Testis (tissue), 5 donors: ENCODE results near the gene FAM219B. TPM values are rescaled to one million over a fixed set of nuclear protein-coding genes. Genes with fewer than 3 reads are reported as not detected.
A peak's percentile ranks its signal among the peaks of the same experiment; 100 is the strongest.

ENCODE experiments used
- DNase-seq: peaks from one replicate; pipeline ENCODE4 v3.0.0-alpha.2; 2019
- H3K27ac ChIP-seq, 2 donors: fragments of 200-600 bp; sonication (generic); one replicate each; pipeline ENCODE4 v1.5.1; 2019
- H3K27me3 ChIP-seq: fragments of 200-600 bp; sonication (generic); one replicate; pipeline ENCODE4 v1.5.1; 2019
- H3K36me3 ChIP-seq: fragments of 200-600 bp; sonication (generic); one replicate; pipeline ENCODE4 v1.5.1; 2017; ENCODE audit warnings: low read depth; ENCODE audit errors: missing control alignments
- H3K4me1 ChIP-seq: fragments of 200-600 bp; sonication (generic); one replicate; pipeline ENCODE4 v1.5.1; 2019
- H3K4me3 ChIP-seq, 2 donors: fragments of 200-600 bp; sonication (generic); one replicate each; pipeline ENCODE4 v1.5.1; 2017 to 2019
- H3K9me3 ChIP-seq: fragments of 200-600 bp; sonication (generic); one replicate; pipeline ENCODE4 v1.5.1; 2017
- CTCF ChIP-seq, 3 experiments: fragments of 450-650 bp in 2 of 3; fragments of 200-600 bp in 1 of 3; sonication (generic) in 1 of 3; IDR thresholded peaks; one replicate each; pipeline ENCODE4 v1.5.1; 2016 to 2019; ENCODE audit warnings: antibody characterized with exemption in 3 of 3, mild to moderate bottlenecking in 2 of 3, moderate library complexity in 1 of 3
- POLR2A ChIP-seq: fragments of 450-650 bp; IDR thresholded peaks from one replicate; pipeline ENCODE4 v1.6.1; 2017; ENCODE audit warnings: antibody characterized with exemption, mild to moderate bottlenecking, moderate library complexity
- WGBS, 2 donors: methylation state at CpG; one replicate each; pipeline ENCODE4 v1.1.5; 2018; 5-methylcytosine and 5-hydroxymethylcytosine counted together
- intact Hi-C: fragments of 100-400 bp; cut with DNase I; formaldehyde crosslinking; loops from one replicate; pipeline ENCODE4 v1.15.1; 2023; ENCODE audit warnings: low total_unique reads
- long read RNA-seq, 2 donors: transcript quantifications; one replicate each; lab custom pipeline, GENCODE V29; 2026
- polyA plus RNA-seq: library from polyadenylated mRNA; stranded (reverse); fragments of 350-450 nt; fragmentation: Illumina TruSeq; extraction: RNeasy Lipid Tissue Mini Kit (QIAGEN cat#74804); gene quantifications from one replicate; pipeline ENCODE4 v1.2.3, GENCODE V29; 2014; ENCODE audit warnings: low read depth, low replicate concordance; ENCODE audit not compliant: insufficient read depth
- total RNA-seq, 2 donors: library from RNA; depleted of rRNA; stranded (reverse); fragments of >200 nt; gene quantifications; one replicate each; pipeline ENCODE4 v1.2.3, GENCODE V29; 2016

Gene FAM219B
- total RNA-seq, result 10 to 100 TPM; 40.2 to 40.6 TPM
- 32.6 TPM for polyA plus RNA-seq
- long read RNA-seq, donor 1, transcript FAM219B-201 (5 exons, 3,550 nt), result major isoform, 6 of 14 reads
- long read RNA-seq, donor 1, partial matches to known transcripts, result 0 of 14 reads
- long read RNA-seq, donor 1, other reads (novel, unspliced or antisense), result 0 of 14 reads
- long read RNA-seq, donor 2, partial matches to known transcripts, result 0 of 5 reads
- long read RNA-seq, donor 2, other reads (novel, unspliced or antisense), result 0 of 5 reads

GRCh38 chr15:74906450-74907162, at the start of gene FAM219B:
Gene FAM219B (minus strand): TSS chr15:74906851. CDS start chr15:74906800, 51 bp downstream.
- intact Hi-C loops, result no loop called here
- Histone ChIP-seq H3K9me3 (no peaks in the 10 kb centered on the region), H3K4me3 (peak within 1 kb of the TSS; percentile 80 to 81), H3K36me3 (no peaks in the 10 kb centered on the region), H3K27me3 (no peaks in the 10 kb centered on the region), H3K27ac (peak within 1 kb of the TSS; percentile 77 to 84), H3K4me1 (peaks cover 12% of the 10 kb centered on the region)
- TF ChIP-seq POLR2A (peak; percentile 79), CTCF (IDR thresholded peaks at IDR 0.05) (no peak)
- DNase-seq, result peak; percentile 96
- 0 to 1% methylated on average over 31 to 57 of the region's 74 CpGs for WGBS, 2 donors

- 9 to 14% methylated on average over 49 to 77 of the region's 88 CpGs for WGBS, 2 donors
- intact Hi-C loops, result loop anchor here (10.0 kb wide), 1 partner anchor 321 kb away; no protein-coding TSS in a partner anchor
- peaks cover 34% of the 10 kb centered on the region for H3K4me1 ChIP-seq
- DNase-seq, result peak; percentile 90
- H3K36me3 ChIP-seq, result no peaks in the 10 kb centered on the region
- no peaks in the 10 kb centered on the region for H3K27me3 ChIP-seq
- H3K9me3 ChIP-seq, result no peaks in the 10 kb centered on the region
- peak overlapping the region; percentile 62 to 68 for H3K4me3 ChIP-seq
- H3K27ac ChIP-seq, result peak overlapping the region; percentile 66 to 89
- TF ChIP-seq POLR2A (no peak), CTCF (IDR thresholded peaks at IDR 0.05) (peak; percentile 37 to 48 (median 40))
Observed at GRCh38 chr15:74955796-74956647, 49.4 kb upstream of the FAM219B start.

GRCh38 chr15:74955017-74955416, 48.4 kb upstream of the FAM219B start:
- Histone ChIP-seq H3K27me3 (no peaks in the 10 kb centered on the region), H3K9me3 (no peaks in the 10 kb centered on the region), H3K36me3 (no peaks in the 10 kb centered on the region), H3K4me1 (peaks cover 37% of the 10 kb centered on the region), H3K27ac (peak overlapping the region; percentile 66 to 89), H3K4me3 (peak overlapping the region; percentile 62 to 68)
- no peak for DNase-seq
- 6 to 12% methylated on average over 7 to 8 of the region's 8 CpGs for WGBS, 2 donors
- intact Hi-C loops, result loop anchor here (10.0 kb wide), 1 partner anchor 320 kb away; no protein-coding TSS in a partner anchor
- no peak for TF ChIP-seq POLR2A

DNA sequence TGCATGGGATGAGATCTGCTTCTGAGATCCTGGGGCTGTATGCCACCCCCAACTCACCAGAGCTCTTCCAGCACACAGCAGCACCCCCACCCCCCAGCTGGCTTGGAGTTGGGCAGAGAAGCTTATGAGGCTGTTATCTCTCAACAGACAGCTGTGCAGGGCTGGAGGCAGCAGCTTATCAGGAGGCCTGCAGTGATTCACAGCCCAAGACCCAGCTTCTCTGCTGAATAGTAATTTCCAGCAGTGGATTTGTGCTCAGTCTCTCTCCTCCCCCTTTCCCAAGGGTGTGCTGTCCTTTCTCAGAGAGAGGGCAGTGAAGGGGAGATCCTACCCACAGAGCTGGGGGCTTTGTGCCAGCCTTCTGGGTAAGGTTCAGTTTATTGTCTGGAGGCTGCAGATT, 47.9 kb upstream of the FAM219B start:
- Histone ChIP-seq H3K4me3 (peak overlapping the region; percentile 62 to 68), H3K9me3 (no peaks in the 10 kb centered on the region), H3K4me1 (peaks cover 34% of the 10 kb centered on the region), H3K36me3 (no peaks in the 10 kb centered on the region), H3K27ac (peak overlapping the region in 1 of 2 donors; percentile 89), H3K27me3 (no peaks in the 10 kb centered on the region)
- TF ChIP-seq POLR2A (no peak), CTCF (IDR thresholded peaks at IDR 0.05) (no peak)
- DNase-seq, result peak; percentile 59
- intact Hi-C loops, result loop anchor here (10.0 kb wide), 1 partner anchor 320 kb away; no protein-coding TSS in a partner anchor
